ENCODE data around the gene MYRFL.

DNA sequence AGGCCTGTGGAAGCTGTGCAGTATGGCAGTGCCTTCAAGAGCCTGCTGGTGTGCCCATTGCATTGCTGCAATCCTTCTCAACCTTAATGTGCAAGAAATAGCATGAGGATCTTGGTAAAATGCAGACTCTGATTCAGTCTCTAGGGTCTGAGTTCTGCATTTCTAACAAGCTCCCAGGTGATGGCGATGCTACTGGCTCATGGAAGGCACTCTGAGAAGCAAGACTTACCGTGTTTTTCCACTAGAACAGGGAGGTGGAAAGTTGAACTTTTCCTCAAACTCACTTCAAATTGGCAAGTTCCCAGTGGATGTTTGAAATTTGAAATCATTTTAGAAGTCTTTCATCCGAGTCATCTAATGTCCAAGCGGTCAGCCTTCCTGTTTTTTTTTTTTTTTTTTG, 55.5 kb downstream of the MYRFL start:
- TF ChIP-seq CTCF (IDR thresholded peaks at IDR 0.05) (no peak), POLR2AphosphoS5 (IDR thresholded peaks at IDR 0.05) (no peak), POLR2A (IDR thresholded peaks at IDR 0.05) (no peak), EP300 (IDR thresholded peaks at IDR 0.05) (no peak)

Data from gastroesophageal sphincter (tissue), 3 donors.